Panc1 (cell line): ENCODE measurements around the gene NFE2L3.
"Not testable (repeated sequence)": the region's sequence is repeated elsewhere in the genome, so short reads cannot be mapped to it uniquely, and the experiment has no call there.

Source experiments
- CTCF ChIP-seq: fragments of 450-650 bp; IDR thresholded peaks from 2 replicates; pipeline ENCODE4 v1.5.1; 2017; ENCODE audit warnings: mild to moderate bottlenecking
- POLR2AphosphoS5 ChIP-seq: IDR thresholded peaks from 2 replicates; pipeline ENCODE4 v1.6.1; 2012; ENCODE audit warnings: mild to moderate bottlenecking, low read depth, low read length, moderate library complexity
- REST ChIP-seq, 2 experiments: IDR thresholded peaks; 2 replicates each; pipeline ENCODE4 v1.6.1; 2011 to 2012; ENCODE audit warnings: low read depth in 2 of 2, control low read depth in 1 of 2, low read length in 1 of 2, mild to moderate bottlenecking in 1 of 2, moderate library complexity in 1 of 2; ENCODE audit not compliant: insufficient read depth in 1 of 2
- SIN3A ChIP-seq: IDR thresholded peaks from 2 replicates; pipeline ENCODE4 v1.6.1; 2012; ENCODE audit warnings: low read depth, mild to moderate bottlenecking, low read length, moderate library complexity, borderline replicate concordance; ENCODE audit not compliant: insufficient read depth

GRCh38 chr7:26176696-26177095 lies 24.7 kb downstream of the NFE2L3 start:
- TF ChIP-seq CTCF; POLR2AphosphoS5; REST (IDR thresholded peaks at IDR 0.05; ENCODE audit: insufficient read depth in 1 of 2, low read depth in 2 of 2, low read length in 1 of 2); SIN3A: not testable (repeated sequence)
